Measurements from ENCODE around the gene EFCAB12.

- TF ChIP-seq CTCF (conservative IDR thresholded peaks at IDR 0.05) (no peak), ZFX (IDR thresholded peaks at IDR 0.05) (no peak)
Measured at GRCh38 chr3:129428376-129429079, at the start of gene EFCAB12.

All from C4-2B (cell line).